ENCODE data around the gene KIF5A.

GRCh38 chr12:57586832-57587429 is 37.1 kb downstream of the KIF5A start:
- TF ChIP-seq CTCF (IDR thresholded peaks at IDR 0.05), result no peak
- TF ChIP-seq POLR2A (IDR thresholded peaks at IDR 0.05), result no peak
